LHCN-M2 (cell line): Measurements from ENCODE around the gene MRAP. TPM values are rescaled to one million over a fixed set of nuclear protein-coding genes. Genes with fewer than 3 reads are reported as not detected.
"Not testable (repeated sequence)": the region's sequence is repeated elsewhere in the genome, so short reads cannot be mapped to it uniquely, and the experiment has no call there.

Experiments
- DNase-seq: peaks from one replicate; pipeline ENCODE4 v3.0.0-alpha.2; 2012; ENCODE audit warnings: low read depth
- polyA plus RNA-seq: library from polyadenylated mRNA; unstranded; fragments of >200 nt; gene quantifications from one replicate; pipeline ENCODE4 v1.2.1, GENCODE V29; 2012; ENCODE audit warnings: missing spikeins
- total RNA-seq: library from RNA; depleted of rRNA; stranded (reverse); fragments of >200 nt; gene quantifications from 2 replicates; pipeline ENCODE4 v1.2.3, GENCODE V29; 2014; rRNA removed

Gene MRAP
- not detected in 2 replicates for total RNA-seq
- not detected for polyA plus RNA-seq

DNA sequence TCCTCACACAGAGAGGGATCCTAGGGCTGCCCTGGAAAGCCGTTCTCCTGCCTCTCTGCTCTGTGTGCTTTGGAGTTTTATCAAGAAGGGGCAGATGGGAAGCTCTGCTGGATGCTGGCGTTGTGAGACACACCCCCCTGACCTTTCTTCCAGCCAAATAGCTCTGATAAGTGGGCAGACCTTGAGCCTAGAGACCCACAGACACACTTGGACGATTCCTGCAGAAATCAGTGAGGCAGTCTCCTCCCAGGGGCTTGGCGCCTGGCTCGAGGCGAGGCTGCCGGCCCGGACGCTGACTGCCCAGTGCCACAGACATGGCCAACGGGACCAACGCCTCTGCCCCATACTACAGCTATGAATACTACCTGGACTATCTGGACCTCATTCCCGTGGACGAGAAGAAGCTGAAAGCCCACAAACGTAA, at the start of gene MRAP:
Gene MRAP, plus strand, starts transcription at position 198 of the 424 bp plus-strand sequence. Its CDS starts 117 bp downstream, at position 315.
- DNase-seq = no peak

DNA sequence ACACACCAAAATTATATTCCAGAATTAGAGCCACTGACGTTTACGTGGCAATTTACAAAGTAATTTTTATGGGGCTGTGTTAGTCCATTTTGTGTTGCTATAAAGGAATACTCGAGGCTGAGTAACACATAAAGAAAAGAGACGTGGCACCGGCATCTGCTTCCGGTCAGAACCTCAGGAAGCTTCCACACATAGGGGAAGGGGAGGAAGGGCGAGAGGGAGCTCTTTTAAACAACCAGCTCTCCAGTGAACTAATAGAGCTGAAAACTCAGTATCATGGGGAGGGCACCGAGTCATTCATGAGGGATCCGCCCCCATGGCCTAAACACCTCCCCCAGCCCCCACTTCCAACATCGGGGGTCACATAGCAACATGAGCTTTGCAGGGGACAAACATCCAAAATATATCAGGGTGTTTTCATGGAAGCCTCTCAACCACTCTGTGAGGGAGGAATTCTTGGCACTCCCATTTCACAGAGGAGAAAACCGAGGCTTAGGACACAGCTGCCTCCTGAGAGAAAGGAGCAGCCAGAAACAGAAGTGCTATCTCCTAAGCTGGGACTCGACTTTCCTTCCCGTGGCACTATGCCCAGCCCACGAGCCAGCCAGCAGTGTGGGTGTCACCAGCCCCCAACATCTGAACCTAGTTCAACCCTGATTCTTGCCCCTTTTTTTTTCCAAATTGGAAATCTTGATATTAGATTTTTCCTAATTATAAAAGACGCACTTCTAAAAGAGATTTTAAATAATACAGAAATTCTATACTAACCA, 49.0 kb upstream of the MRAP start:
- no peak for DNase-seq

DNA sequence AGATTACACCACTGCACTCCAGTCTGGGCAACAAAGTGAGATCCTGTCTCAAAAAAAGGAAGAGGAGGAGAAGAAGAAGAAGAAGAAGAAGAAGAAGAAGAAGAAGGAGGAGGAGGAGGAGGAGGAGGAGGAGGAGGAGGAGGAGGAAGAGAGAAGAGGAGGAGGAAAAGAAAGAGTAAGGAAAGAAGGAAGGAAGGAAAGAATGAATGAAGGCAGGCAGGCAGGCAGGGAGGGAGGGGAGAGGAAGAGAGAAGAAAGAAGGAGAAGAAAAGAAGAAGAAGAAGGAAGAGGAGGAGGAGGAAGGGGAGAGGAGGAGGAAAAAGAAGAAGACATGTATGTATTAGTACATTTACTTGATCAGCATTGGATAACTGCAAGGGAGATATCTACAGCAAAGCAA, 46.5 kb upstream of the MRAP start:
- DNase-seq = no peak

DNA sequence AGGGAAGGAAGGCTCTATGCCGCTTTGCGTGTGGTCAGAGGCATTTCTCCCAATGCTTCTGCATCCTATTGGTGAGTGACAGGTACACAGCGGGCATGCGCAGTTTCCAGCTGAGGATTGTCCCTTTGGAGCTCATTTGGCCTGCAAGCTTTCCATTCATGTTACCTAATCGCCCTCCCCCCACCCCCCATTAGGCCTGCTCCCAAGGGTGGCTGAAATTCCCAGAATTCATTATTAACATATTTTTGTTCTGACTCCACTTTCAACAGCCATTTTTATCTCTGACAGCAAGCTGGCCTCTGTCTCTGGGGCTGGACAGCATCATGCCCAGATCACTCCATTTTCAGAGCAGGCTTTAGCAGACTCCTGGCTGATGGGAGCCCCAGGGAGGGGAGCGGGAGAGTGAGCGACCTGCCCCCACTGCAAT, 45.4 kb upstream of the MRAP start:
- no peak for DNase-seq

- no peak for DNase-seq
Measured at GRCh38 chr21:32256251-32256650, 42.4 kb upstream of the MRAP start.

- peak; percentile 88 for DNase-seq
Measured at GRCh38 chr21:32256873-32257620, 41.6 kb upstream of the MRAP start.

GRCh38 chr21:32257962-32258785, 40.5 kb upstream of the MRAP start:
- DNase-seq = peak; percentile 77

- not testable (repeated sequence) for DNase-seq
Measured at GRCh38 chr21:32258786-32259048, 39.9 kb upstream of the MRAP start.

DNA sequence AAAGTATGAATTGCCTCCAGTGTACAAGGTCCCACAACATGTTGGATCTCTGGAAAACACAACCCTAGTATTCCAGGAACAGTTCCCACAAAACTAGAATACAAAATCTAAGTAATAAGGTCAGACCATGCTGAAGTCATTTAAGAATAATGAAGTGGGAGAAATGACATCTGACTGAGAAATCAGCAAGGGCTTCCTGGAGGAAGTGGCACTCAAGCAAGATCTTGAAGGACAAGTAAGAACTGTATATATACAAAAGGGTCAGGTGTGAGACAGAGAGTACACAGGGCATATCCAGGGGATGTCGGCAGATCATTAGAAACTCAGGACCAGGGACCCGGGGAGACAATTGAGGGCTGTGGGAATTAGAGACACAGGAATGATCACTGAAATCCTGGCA, 38.5 kb upstream of the MRAP start:
- DNase-seq = no peak

- DNase-seq = no peak
Measured at GRCh38 chr21:32261929-32262328, 36.7 kb upstream of the MRAP start.

DNA sequence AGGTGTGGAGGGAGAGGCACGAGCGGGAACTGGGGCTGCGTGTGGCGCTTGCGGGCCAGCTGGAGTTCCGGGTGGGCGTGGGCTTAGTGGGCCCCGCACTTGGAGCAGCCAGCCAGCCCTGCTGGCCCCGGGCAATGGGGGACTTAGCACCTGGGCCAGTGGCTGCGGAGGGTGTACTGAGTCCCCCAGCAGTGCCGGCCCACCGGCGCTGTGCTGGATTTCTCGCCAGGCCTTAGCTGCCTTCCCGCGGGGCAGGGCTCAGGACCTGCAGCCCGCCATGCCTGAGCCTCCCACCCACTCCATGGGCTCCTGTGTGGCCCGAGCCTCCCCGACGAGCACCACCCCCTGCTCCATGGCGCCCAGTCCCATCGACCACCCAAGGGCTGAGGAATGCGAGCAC, 33.3 kb upstream of the MRAP start:
- not testable (repeated sequence) for DNase-seq

DNA sequence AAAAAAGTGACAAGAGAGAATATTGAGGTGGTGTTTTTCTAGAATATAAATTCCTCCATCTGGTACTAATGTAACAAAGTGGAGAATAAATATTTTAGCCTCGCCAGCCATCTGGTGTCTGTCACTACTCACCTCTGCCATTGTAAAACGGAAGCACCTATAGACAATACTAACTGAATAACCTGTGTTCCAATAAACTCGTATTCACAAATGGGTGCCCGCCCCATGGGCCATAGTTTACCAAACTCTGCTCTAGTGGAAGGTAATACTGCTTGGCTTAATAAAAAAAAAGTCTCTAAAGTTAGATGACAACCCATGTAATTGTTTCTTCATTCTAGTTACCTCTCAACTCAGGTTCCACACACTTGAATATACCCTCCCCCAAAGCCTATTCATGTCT, 27.9 kb upstream of the MRAP start:
- no peak for DNase-seq

- no peak for DNase-seq
Measured at GRCh38 chr21:32276671-32277070, 22.0 kb upstream of the MRAP start.

GRCh38 chr21:32278103-32278502, 20.6 kb upstream of the MRAP start:
- DNase-seq = no peak

GRCh38 chr21:32278518-32279376, 19.9 kb upstream of the MRAP start, which contains the start of gene MIS18A:
TSS of gene MIS18A (minus strand) at chr21:32279049. CDS start at chr21:32279014, 35 bp downstream.
- DNase-seq = peak; percentile 90

GRCh38 chr21:32279377-32279680, 19.3 kb upstream of the MRAP start:
- no peak for DNase-seq

GRCh38 chr21:32281531-32281930, 17.1 kb upstream of the MRAP start:
- DNase-seq = peak; percentile 31

DNA sequence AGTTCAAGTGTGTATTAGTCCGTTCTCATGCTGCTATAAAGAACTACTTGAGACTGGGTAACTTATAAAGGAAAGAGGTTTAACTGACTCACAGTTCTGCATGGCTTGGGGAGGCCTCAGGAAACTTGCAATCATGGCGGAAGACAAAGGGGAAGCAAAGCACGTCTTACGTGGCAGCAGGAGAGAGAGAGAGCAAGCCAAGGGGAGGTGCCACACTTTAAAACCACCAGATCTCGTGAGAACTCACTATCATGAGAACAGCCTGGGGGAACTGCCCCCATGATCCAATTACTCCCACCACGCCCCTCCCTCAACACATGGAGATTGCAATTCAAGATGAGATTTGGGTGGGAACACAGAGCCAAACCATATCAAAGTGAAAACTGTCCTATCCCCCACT, 15.7 kb upstream of the MRAP start:
- DNase-seq = no peak

GRCh38 chr21:32285476-32285875, 13.2 kb upstream of the MRAP start:
- DNase-seq = no peak

- DNase-seq = no peak
Measured at GRCh38 chr21:32297449-32297848, 1.2 kb upstream of the MRAP start.

- no peak for DNase-seq
Measured at GRCh38 chr21:32298148-32298559, 501 bp upstream of the MRAP start.
